Fibroblast of peridontal ligament (primary cell): Measurements from ENCODE around the gene LRRC41.
"Not testable (repeated sequence)": the region's sequence is repeated elsewhere in the genome, so short reads cannot be mapped to it uniquely, and the experiment has no call there.

ENCODE experiments used
- DNase-seq: peaks from one replicate; pipeline ENCODE4 v3.0.0-alpha.2; 2010; ENCODE audit errors: extremely low read depth

Gene LRRC41

DNA sequence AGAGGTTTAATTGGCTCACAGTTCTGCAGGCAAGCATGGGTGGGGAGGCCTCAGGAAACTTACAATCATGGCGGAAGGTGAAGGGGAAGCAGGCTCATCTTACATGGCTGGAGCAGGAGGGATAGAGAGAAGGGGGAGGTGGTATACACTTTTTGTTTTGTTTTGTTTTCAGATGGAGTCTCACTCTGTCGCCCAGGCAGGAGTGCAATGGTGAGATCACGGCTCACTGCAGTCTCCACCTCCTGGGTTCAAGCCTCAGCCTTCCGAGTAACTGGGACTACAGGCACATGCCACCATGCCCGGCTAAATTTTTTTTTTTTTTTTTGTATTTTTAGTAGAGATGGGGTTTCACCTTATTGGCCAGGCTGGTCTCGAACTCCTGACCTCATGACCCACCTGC is 18.8 kb upstream of the LRRC41 start:
- not testable (repeated sequence) for DNase-seq

DNA sequence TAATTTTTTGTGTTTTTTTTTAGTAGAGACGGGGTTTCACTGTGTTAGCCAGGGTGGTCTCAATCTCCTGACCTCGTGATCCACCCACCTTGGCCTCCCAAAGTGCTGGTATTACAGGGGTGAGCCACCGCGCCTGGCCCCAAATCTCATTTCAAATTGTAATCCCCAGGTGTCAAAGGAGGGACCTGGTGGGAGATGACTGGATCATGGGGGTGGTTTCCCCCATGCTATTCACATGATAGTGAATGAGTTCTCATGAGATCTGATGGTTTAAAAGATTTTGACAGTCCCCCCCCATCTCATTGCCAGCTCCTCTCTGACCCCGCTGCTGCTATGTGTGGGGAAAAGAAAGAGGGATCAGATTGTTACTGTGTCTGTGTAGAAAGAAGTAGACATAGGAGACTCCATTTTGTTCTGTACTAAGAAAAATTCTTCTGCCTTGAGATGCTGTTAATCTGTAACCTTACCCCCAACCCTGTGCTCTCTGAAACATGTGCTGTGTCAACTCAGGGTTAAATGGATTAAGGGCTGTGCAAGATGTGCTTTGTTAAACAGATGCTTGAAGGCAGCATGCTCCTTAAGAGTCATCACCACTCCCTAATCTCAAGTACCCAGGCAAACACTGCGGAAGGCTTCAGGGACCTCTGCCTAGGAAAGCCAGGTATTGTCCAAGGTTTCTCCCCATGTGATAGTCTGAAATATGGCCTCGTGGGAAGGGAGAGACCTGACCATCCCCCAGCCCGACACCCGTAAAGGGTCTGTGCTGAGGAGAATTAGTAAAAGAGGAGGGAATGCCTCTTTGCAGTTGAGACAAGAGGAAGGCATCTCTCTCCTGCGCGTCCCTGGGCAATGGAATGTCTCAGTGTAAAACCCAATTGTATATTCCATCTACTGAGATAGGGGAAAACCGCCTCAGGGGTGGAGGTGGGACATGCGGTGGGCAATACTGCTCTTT is 16.8 kb upstream of the LRRC41 start:
- not testable (repeated sequence) for DNase-seq

DNA sequence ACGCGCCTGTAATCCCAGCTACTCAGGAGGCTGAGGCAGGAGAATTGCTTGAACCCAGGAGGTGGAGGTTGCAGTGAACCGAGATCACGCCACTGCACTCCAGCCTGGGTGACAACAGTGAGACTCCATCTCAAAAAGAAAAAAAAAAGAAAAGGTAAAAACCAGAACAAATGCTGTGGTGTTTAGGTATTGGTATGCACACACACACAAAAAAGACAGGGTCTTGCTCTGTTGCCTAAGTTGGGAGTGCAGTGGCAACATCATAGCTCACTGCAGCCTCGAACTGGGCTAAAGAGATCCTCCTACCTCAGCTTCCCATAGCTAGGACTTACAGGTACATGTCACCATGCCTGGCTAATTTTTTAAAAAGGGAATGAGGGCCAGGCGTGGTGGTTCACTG is 15.9 kb upstream of the LRRC41 start:
- DNase-seq = not testable (repeated sequence)

DNA sequence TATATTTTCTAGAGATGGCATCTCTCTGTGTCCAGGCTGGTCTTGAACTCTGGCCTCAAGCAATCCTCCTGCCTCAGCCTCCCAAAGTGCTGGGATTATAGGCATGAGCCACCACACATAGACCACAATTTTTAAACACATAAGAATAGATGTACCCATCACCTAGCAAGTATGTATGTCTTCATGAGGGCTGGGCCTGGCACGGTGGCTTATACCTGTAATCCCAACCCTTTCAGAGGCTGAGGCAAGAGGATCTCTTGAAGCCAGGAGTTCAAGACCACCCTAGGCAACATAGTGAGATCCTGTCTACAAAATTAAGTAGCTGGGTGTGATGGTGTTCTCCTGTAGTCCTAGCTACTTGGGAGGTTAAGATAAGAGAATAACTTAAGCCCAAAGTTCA is 13.9 kb upstream of the LRRC41 start:
- no peak for DNase-seq

DNA sequence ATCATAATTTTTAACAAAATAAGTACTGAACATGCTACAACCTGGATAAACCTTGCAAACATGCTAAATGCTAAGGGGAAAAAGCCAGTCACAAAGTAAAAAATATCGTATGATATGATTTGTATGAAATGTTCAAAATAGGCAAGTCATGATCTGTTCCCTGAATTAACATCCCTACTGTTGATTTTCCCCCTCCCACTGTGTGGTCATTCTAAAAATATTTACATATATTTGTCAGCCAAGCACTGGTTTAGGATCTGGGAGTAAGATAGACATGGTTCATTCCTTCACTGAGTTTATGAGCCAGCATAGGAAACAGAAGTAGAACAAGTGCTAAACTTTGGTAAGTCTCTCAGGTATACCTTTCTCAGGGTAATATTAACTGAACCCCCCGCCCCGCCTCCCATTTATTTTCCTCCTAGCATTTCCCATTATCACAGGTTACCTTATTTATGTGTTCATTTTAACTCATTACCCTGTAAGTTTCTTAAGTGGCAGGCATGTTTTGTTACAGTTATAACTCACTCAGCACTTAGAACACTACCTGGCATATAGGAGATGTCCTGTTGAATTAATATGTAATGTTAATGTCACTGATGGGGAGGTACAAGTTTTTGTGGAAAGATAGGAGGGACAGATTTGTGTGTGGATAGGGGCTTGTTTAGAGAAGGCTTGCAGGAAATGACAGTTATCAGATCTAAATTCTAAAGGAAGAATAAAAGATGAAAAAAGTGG is 12.4 kb upstream of the LRRC41 start:
- peak; percentile 51 for DNase-seq

DNA sequence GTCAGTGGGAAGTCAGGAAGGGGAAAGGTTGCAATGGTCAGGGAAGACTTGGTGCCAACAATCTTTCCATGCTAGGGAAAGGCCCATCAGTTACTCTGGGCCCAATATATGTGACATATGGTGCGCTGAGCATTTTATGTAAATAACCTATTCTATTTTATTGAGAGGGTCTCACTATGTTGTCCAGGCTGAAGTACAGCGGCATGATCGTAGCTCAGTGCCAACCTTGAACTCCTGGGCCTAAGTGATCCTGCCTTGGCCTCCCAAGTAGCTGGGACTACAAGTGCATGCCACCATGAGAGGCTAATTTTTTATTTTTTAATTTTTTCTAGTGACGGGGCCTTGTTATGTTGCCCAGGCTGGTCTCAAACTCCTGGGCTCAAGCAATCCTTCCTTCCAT is 6.9 kb upstream of the LRRC41 start:
- no peak for DNase-seq

DNA sequence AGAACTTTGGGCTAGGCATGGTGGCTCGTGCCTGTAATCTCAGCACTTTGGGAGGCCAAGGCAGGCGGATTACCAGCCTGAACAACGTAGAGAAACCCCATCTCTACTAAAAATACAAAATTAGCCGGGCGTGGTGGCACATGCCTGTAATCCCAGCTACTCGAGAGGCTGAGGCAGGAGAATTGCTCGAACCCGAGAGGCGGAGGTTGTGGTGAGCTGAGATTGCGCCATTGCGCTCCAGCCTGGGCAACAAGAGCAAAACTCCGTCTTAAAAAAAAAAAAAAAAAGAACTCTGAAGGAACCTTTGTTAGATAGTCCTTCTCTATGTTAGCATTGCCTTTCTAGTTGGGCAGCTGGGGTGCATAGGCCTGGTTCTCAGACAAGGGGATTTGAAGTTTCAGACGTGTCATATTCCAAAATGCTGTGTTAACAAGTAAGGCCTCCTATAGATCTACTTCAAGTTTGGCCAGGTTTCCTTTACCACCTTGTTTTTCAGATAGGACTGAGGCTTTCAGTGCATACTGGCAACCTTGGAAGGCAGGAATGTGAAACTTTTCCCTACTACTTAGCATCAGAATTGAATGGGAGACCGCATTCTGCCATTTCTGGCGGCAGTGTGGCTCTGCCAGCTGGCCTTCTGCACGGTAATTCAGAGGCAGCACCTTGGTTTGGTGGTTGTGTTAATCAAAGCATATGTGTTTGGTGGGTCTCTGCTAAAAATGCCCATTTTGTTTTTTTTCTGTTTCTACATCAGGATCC is 6.2 kb upstream of the LRRC41 start:
- DNase-seq = no peak

DNA sequence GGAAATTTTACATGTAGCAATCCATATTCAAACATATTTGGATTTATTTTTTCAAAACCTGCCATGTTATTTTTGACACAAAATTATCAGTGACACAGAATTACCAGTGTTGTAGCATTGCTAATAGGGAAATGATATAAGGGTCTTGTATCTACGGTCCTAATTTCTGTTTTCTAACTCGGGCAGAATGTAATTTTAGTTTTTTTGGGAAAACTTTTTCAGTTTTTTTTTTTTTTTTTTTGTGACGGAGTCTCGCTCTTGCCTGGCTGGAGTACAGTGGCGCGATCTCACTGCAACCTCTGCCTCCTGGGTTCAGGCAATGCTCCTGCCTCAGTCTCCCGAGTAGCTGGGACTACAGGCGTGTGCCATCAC is 2.7 kb upstream of the LRRC41 start:
- no peak for DNase-seq

DNA sequence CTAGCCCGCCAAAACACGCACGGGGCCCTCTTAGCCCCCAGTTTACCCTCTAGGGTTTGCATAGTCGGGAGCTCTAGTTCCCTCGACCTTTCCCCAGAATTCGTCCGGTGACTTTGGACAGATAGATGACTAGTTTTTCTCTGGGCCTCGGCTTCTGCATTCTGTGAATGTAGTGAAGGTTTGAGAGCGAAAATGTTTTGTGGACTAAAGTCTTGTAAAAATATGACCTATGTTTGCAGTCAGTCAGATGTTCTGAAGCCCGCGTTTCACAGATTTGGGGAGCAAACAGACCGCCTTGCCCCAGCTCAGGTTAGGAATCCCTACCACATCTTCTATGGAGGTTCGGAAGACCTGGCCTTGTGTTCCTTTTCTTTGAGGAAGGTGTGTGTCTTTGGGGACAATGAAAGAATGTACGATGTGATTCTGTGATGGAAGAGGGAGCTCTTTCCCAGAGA is 483 bp upstream of the LRRC41 start:
- DNase-seq = peak; percentile 16

DNA sequence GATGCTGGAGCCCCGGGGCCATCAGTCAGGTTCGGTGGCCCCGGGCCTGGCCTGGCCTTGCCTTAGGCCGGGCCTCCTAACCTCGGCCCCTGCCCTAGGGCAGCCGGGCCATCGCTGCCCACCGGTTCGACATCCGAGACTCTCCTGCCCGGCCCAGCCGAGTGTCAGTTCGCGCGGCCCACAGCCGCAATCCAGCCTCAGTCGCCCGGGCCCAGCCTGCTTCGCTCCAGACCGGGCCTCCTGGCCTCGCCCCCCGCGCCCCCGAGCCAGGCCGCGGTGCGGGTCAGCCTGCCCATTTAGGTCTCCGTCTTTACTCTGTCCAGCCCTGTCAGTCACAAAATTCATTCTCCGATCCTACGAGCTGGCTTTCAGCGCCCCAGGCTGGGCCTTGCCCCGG is 777 bp downstream of the LRRC41 start:
- DNase-seq = no peak

DNA sequence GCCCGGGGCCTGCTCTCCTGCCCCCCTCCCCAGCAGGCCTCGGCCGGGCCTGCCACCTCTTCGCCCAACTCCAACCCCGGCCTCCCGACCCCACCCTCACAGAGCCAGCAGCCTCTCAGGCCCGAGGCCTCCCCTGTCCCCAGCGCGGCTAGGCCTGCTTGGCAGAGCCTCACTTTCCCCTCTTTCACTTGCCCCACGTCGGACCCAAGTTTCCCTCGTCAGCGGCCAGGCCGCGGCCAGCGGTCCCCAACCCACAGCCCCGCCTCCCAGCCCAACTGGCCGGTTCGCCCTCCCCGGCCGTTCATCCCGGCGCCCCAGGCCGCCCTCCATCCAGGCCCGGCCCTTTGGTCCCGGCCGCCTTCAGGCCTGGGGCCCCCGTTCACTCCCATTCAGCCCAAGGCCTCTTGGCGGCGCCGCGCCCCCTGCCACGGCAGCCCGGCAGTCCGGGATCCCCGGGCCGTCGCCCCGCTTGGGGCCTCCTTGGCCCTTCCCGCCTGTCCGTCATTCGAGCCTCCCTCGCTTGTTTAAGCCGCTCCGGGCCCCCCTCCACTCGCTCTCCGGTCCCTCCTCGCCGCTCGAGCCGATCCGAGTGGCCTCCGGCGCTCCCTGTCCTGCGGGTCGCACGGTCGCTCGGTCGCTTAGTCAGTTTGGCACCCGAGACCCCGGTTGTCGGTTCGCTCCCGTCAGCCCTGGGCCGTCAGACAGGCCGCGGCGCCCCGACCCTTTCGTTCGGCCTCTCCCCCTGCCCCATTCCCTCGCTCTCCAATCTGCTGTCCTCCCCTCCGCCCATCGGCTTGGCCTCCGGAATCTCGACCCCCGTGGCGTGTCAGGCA is 1.4 kb downstream of the LRRC41 start:
- DNase-seq = peak; percentile 57

DNA sequence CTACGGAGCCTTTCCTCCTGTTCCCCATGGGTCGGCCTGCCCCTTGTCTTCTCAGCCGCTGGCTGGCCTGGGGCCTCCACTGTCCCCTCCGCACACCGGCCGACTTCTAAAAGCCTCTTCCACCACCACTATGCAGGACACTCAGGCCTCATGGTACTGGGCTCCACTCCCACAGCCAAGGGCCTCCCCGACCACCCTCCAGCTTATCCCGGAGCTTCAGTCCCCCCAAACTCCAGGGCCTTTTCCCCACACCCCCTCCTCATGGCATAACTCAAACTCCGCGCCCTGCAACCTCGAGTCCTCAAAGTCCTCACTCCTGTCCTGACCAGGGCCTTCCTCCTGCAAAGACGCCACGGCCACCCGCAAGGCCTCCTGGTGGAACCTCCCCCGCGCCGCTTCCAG is 2.0 kb downstream of the LRRC41 start:
- DNase-seq = peak; percentile 31

DNA sequence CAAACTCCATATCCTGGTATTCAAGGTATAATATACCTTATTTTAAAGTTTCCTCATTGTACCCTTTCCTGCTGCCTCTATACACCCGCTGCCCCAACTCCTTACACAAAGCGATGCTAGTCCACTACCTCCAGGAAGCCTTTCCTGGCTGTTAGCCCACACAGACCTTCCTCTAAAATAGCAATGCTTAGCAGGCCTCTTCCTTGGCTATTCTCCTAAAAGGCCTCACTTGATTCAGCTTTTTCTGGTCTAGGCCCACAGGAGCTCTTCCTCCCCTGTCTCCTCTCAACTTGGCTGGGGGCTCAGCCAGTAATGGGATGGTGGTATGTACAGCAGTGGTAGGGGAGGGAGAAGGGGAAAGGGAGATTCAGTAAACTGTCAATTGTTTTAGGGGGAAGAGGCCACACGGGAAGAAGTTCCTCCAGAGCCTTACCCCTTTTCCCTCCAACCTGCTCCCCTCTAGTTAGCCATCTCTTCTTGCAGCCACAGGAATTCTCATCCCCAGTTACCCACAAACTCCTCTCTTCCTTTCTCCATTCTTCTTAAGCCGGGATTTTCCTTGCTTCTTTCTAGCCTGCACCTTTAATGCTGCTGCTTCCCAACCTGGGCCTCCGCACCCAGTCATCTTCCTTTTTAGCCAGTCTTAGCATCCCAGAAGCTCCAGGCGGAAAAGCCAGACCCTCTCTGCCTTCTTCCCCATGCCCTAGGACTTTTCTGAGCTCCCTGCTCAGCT is 2.6 kb downstream of the LRRC41 start:
- DNase-seq = peak; percentile 56

DNA sequence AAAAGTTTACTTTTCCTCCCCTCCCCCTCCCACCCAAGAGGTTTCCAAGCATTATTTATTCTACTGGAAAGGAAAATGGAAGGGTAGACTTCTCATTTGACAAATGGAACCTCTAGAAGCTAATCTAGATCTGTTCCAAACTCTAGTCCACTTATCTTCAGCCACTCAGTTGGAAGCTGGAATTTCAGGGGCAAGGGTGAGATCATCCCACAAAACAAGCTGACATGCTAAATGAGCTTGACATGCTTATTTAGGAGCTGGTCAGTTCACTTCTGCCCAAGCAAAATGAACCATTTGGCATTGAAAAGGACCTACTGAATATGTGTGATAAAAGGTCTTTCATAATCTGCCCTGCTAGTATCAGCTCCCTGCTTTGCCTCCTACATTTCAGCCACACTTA is 5.0 kb downstream of the LRRC41 start:
- no peak for DNase-seq

DNA sequence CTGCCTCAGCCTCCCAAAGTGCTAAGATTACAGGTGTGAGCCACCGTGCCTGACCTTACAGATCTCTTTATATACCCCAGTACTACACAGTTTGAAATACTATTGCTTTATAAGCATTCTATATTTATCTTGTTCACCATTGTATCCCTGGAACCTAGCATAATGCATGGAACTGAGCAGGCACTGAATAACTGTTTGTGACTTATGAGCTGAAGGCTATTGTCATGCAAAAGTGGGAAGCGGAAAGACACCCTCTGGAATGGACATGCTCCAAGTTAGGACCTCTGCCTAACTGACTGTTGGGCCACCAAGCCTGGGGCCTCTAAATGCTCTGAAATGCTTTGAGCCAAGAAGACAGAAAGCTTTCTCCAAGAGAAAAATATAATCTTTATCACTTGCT is 8.1 kb downstream of the LRRC41 start:
- DNase-seq = no peak

DNA sequence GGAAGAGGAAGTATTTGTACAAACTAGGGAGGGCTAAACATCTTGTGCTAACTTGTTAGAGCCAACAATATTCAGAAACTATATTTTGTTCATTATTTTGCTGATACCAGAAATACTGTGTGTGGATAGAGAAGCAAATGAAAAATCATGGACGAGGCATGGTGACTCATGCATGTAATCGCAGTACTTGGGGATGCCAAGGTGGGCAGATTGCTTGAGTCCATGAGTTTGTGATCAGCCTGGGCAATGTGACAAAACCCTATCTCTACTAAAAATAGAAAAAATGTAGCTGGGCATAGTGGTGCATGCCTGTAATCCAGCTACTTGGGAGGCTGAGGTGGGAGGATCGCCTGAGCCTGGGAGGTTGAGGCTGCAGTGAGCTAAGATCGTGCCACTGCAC is 13.4 kb downstream of the LRRC41 start:
- peak; percentile 26 for DNase-seq

DNA sequence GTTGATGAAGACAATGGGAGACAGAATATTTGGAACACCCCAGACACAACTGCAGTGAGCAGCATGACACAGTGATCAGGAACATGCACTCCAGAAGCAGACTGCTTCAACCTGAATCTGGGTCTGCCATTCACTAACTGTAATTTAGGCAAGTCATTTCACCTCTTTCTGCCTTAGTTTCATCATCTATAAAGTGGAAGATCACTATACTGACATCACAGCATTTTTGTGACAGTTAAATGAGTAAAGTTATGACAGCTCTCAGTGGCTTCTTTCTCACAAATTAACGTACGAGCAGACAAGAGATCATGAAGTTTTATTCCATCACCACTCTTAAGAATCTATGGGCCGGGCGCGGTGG is 14.3 kb downstream of the LRRC41 start:
- no peak for DNase-seq

DNA sequence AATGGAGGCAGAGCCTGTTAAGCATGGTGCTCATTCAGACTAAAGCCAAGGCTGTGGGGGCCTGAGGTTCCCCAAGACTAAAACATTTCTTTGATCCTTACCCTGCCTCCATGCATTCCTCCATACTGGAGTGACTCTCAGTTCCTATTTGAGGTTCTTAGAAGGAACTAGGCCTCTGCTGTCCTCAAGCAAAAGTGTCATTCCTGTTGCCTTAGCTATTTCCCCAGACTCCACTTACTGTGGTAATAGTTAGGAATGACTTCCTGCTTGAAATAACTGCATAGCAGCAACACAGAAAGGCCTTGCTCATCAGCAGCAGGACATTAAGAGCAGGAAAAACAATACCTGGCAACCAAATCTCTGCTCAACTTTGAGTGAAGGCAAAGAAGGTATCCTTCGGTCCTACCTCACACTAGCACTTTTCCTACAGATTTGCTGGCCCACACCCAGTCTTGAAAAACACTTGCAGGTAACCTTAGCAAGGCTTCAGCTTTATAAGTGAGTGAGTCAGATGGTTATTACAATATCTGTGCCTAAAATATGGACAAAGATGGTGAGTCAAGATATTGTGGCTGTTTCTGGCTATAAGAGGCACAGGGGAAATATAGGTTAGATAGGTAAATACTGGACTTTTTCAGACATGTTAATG is 14.8 kb downstream of the LRRC41 start:
- peak; percentile 28 for DNase-seq

DNA sequence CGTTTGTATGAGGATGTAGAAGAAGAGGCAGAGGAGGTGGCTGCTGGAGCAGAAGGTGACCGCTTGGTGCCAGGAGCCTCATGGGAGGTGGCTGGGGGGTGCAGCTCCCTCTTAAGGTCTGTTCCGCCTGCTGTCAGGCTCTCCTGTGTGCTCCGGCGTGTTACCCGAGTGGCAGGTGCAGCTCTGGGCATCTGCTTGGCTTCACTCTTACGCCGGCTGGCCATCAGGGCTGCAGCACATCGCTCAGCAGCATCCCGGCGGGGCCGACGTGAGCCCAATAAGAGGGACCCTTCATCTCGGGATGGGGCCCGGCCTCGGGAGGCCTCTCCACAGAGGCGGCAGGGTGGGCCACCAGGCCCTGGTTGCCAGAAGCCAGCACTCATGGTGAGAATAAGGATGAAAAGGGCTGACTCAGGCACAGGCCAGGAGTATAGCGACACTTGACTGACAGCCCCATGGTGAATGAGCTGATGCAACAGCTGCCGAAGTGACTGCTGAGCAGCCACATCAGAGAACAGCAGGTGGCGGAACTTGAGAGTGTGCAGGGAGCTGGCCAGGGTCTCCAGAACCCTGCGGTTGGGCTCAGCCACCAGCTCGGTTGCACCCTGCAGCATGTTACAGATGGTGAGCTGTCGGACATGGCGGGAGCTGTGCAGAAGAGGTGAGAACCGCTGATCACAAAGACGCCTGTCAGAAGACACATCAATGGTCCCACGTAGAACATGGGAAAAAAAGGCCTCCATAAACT is 17.5 kb downstream of the LRRC41 start:
- no peak for DNase-seq
